MM.1S (cell line): ENCODE results near the gene SH3TC1.

Experiments used
- DNase-seq: peaks from one replicate; pipeline ENCODE4 v3.0.0-alpha.2; 2015
- H2AFZ ChIP-seq: fragments of 300-600 bp; sonication (generic); 2 replicates; pipeline ENCODE4 v1.6.0; 2016; ENCODE audit warnings: antibody characterized with exemption, low read length
- H3F3A ChIP-seq: fragments of 300-600 bp; sonication (generic); 2 replicates; pipeline ENCODE4 v1.6.1; 2016; ENCODE audit warnings: mild to moderate bottlenecking, antibody characterized with exemption, low read length, moderate library complexity, mixed read lengths; ENCODE audit not compliant: insufficient read depth
- H3K27ac ChIP-seq: fragments of 300-600 bp; sonication (generic); 2 replicates; pipeline ENCODE4 v1.5.1; 2016; ENCODE audit warnings: mild to moderate bottlenecking, low read length
- H3K27me3 ChIP-seq: fragments of 300-600 bp; sonication (generic); replicated peaks from 2 replicates; pipeline ENCODE4 v1.6.0; 2016; ENCODE audit warnings: low read length; ENCODE audit not compliant: insufficient read depth
- H3K36me3 ChIP-seq: fragments of 300-600 bp; sonication (generic); replicated peaks from 2 replicates; pipeline ENCODE4 v1.6.1; 2016; ENCODE audit warnings: mild to moderate bottlenecking, low read length, mixed read lengths; ENCODE audit not compliant: insufficient read depth
- H3K4me1 ChIP-seq: fragments of 300-600 bp; sonication (generic); 2 replicates; pipeline ENCODE4 v1.6.1; 2016; ENCODE audit warnings: low read length, mixed read lengths
- H3K4me2 ChIP-seq: fragments of 300-600 bp; sonication (generic); 2 replicates; pipeline ENCODE4 v1.6.0; 2016; ENCODE audit warnings: low read depth, low read length
- H3K4me3 ChIP-seq: fragments of 300-600 bp; sonication (generic); 2 replicates; pipeline ENCODE4 v1.5.1; 2016; ENCODE audit warnings: low read length, mixed read lengths
- H3K79me2 ChIP-seq: fragments of 300-600 bp; sonication (generic); 2 replicates; pipeline ENCODE4 v1.6.1; 2016; ENCODE audit warnings: mixed run types, low read length, mixed read lengths
- H3K9ac ChIP-seq: fragments of 300-600 bp; sonication (generic); 2 replicates; pipeline ENCODE4 v1.6.1; 2016; ENCODE audit warnings: low read length, mixed read lengths
- H3K9me2 ChIP-seq: fragments of 300-600 bp; sonication (generic); replicated peaks from 2 replicates; pipeline ENCODE4 v1.6.1; 2016; ENCODE audit warnings: mild to moderate bottlenecking, low read length, mixed read lengths; ENCODE audit not compliant: insufficient read depth
- H3K9me3 ChIP-seq: fragments of 300-600 bp; sonication (generic); replicated peaks from 2 replicates; pipeline ENCODE4 v1.6.1; 2016; ENCODE audit warnings: mild to moderate bottlenecking, low read length, mixed read lengths; ENCODE audit not compliant: insufficient read depth
- H4K20me1 ChIP-seq: fragments of 300-600 bp; sonication (generic); 2 replicates; pipeline ENCODE4 v1.6.1; 2016; ENCODE audit warnings: mild to moderate bottlenecking, low read length, moderate library complexity, mixed read lengths; ENCODE audit not compliant: insufficient read depth
- CTCF ChIP-seq: fragments of 300-600 bp; sonication (generic); IDR thresholded peaks from 2 replicates; pipeline ENCODE4 v1.5.1; 2016; ENCODE audit warnings: antibody characterized with exemption, low read length, mixed read lengths
- EZH2 ChIP-seq: fragments of 300-600 bp; sonication (generic); optimal IDR thresholded peaks from 2 replicates; pipeline ENCODE3; 2017; ENCODE audit warnings: low read depth, mild to moderate bottlenecking, antibody characterized with exemption, low read length, mixed read lengths
- EZH2phosphoT487 ChIP-seq: fragments of 300-600 bp; sonication (generic); IDR thresholded peaks from 2 replicates; pipeline ENCODE4 v1.6.1; 2018; ENCODE audit warnings: antibody characterized with exemption, low read length

Gene SH3TC1

DNA sequence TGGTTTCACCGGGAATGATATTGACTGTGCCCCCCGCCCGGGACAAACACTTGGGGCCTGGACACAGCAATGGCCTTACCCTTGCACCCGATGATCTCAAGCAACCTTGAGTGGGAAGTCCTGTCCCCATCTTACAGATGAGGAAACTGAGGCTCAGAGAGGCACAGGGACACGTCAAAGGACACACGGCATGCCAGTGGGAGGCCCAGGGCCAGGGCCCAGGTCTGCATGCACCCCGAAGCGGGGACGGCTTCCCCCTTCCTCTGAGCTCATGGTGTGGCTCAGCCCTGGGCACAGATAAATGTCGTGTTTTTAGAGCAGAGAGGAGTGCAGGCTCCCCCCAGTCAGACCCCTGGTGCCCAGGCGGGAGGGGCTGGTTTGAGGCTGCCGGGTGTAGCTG lies 36.6 kb downstream of the SH3TC1 start:
- Histone ChIP-seq H3K4me3 (peak overlapping the region; percentile 14; the same call in 1 of the 2 replicates), H3K27ac (peak overlapping the region; percentile 36; the same call in 1 of the 2 replicates), H3K79me2 (no peaks in the 10 kb centered on the region), H3K4me2 (peak overlapping the region; percentile 2; the same call in 1 of the 2 replicates), H3K9me3 (no peaks in the 10 kb centered on the region), H3F3A (peaks cover 4% of the 10 kb centered on the region; the same call in 1 of the 2 replicates), H3K9me2 (no peaks in the 10 kb centered on the region), H3K36me3 (no peaks in the 10 kb centered on the region), H3K27me3 (no peaks in the 10 kb centered on the region), H4K20me1 (no peaks in the 10 kb centered on the region), H3K4me1 (peaks cover 38% of the 10 kb centered on the region), H2AFZ (no peak overlapping the region), H3K9ac (peak overlapping the region; percentile 24; the same call in 1 of the 2 replicates)
- TF ChIP-seq EZH2phosphoT487, result no peak
- no peak for DNase-seq

GRCh38 chr4:8236106-8236919 lies 37.2 kb downstream of the SH3TC1 start:
- peak; percentile 60 for TF ChIP-seq CTCF
- TF ChIP-seq EZH2, result no peak
- no peaks in the 10 kb centered on the region for H4K20me1 ChIP-seq

GRCh38 chr4:8236920-8237195 lies 37.8 kb downstream of the SH3TC1 start:
- H3K9me3 ChIP-seq, result no peaks in the 10 kb centered on the region
- H3K4me3 ChIP-seq, result no peak overlapping the region
- no peaks in the 10 kb centered on the region for H3K79me2 ChIP-seq
- H3F3A ChIP-seq, result peaks cover 4% of the 10 kb centered on the region; the same call in 1 of the 2 replicates
- no peaks in the 10 kb centered on the region for H4K20me1 ChIP-seq
- H3K4me2 ChIP-seq, result no peak overlapping the region; the same call in 1 of the 2 replicates
- H3K27me3 ChIP-seq, result no peaks in the 10 kb centered on the region
- peaks cover 38% of the 10 kb centered on the region for H3K4me1 ChIP-seq
- no peak overlapping the region for H3K9ac ChIP-seq
- no peak overlapping the region for H2AFZ ChIP-seq
- H3K36me3 ChIP-seq, result no peaks in the 10 kb centered on the region
- no peak for TF ChIP-seq EZH2
- TF ChIP-seq CTCF, result no peak
- no peak for TF ChIP-seq EZH2phosphoT487
- no peaks in the 10 kb centered on the region for H3K9me2 ChIP-seq
- no peak overlapping the region for H3K27ac ChIP-seq
- no peak for DNase-seq

More at GRCh38 chr4:8236106-8236919, 37.2 kb downstream of the SH3TC1 start:
- peak; percentile 65 for DNase-seq
- H3K4me1 ChIP-seq, result peaks cover 38% of the 10 kb centered on the region
- H3K79me2 ChIP-seq, result no peaks in the 10 kb centered on the region
- H3K4me3 ChIP-seq, result peak overlapping the region; percentile 14; the same call in 1 of the 2 replicates
- H2AFZ ChIP-seq, result no peak overlapping the region
- no peaks in the 10 kb centered on the region for H3K36me3 ChIP-seq
- H3K27me3 ChIP-seq, result no peaks in the 10 kb centered on the region
- H3K27ac ChIP-seq, result peak overlapping the region; percentile 36; the same call in 1 of the 2 replicates
- peak overlapping the region; percentile 41; the same call in 1 of the 2 replicates for H3K4me2 ChIP-seq
- peaks cover 4% of the 10 kb centered on the region; the same call in 1 of the 2 replicates for H3F3A ChIP-seq
- no peaks in the 10 kb centered on the region for H3K9me3 ChIP-seq
- H3K9ac ChIP-seq, result peak overlapping the region; percentile 24; the same call in 1 of the 2 replicates
- H3K9me2 ChIP-seq, result no peaks in the 10 kb centered on the region
